Karpas-422 (cell line): Measurements from ENCODE around the gene UACA. TPM values are rescaled to one million over a fixed set of nuclear protein-coding genes. Genes with fewer than 3 reads are reported as not detected.

ENCODE experiments used
- DNase-seq: peaks from one replicate; pipeline ENCODE4 v3.0.0-alpha.2; 2015
- H2AFZ ChIP-seq: fragments of 200-600 bp; sonication (generic); 2 replicates; pipeline ENCODE4 v1.6.1; 2014; ENCODE audit warnings: antibody characterized with exemption, low read length, mixed read lengths
- H3K27ac ChIP-seq: fragments of 200-600 bp; sonication (generic); 2 replicates; pipeline ENCODE4 v1.5.1; 2014; ENCODE audit warnings: mild to moderate bottlenecking, low read length, moderate library complexity
- H3K27me3 ChIP-seq: fragments of 200-600 bp; sonication (generic); 2 replicates; pipeline ENCODE4 v1.6.1; 2014; ENCODE audit warnings: low read length, mixed read lengths
- H3K36me3 ChIP-seq: fragments of 200-600 bp; sonication (generic); 2 replicates; pipeline ENCODE4 v1.6.1; 2014; ENCODE audit warnings: low read length, mixed read lengths; ENCODE audit not compliant: insufficient read depth
- H3K4me1 ChIP-seq: fragments of 200-600 bp; sonication (generic); 2 replicates; pipeline ENCODE4 v1.6.1; 2014; ENCODE audit warnings: mild to moderate bottlenecking, low read length, mixed read lengths
- H3K4me2 ChIP-seq: fragments of 200-600 bp; sonication (generic); 2 replicates; pipeline ENCODE4 v1.6.1; 2014; ENCODE audit warnings: low read length, low read depth, mild to moderate bottlenecking; ENCODE audit not compliant: poor library complexity, severe bottlenecking
- H3K4me3 ChIP-seq: fragments of 200-600 bp; sonication (generic); 2 replicates; pipeline ENCODE4 v1.5.1; 2014; ENCODE audit warnings: mild to moderate bottlenecking, antibody characterized with exemption, low read length, mixed read lengths
- H3K79me2 ChIP-seq: fragments of 200-600 bp; sonication (generic); 2 replicates; pipeline ENCODE4 v1.6.1; 2014; ENCODE audit warnings: mild to moderate bottlenecking, low read length, mixed read lengths
- H3K9ac ChIP-seq: fragments of 200-600 bp; sonication (generic); 2 replicates; pipeline ENCODE4 v1.6.0; 2014; ENCODE audit warnings: low read length
- H3K9me2 ChIP-seq: fragments of 200-600 bp; sonication (generic), shearing (Covaris generic); replicated peaks from 2 replicates; pipeline ENCODE4 v1.6.0; 2014; ENCODE audit warnings: mild to moderate bottlenecking, low read length, moderate library complexity; ENCODE audit not compliant: insufficient read depth
- H3K9me3 ChIP-seq: fragments of 300-700, 200-600 bp; sonication (generic); 2 replicates; pipeline ENCODE4 v1.6.1; 2014; ENCODE audit warnings: low read length, mixed read lengths
- H4K20me1 ChIP-seq: fragments of 200-600 bp; sonication (generic); 2 replicates; pipeline ENCODE4 v1.6.1; 2014; ENCODE audit warnings: mild to moderate bottlenecking, antibody characterized with exemption, low read length, low read depth; ENCODE audit not compliant: insufficient read depth
- total RNA-seq: library from RNA; depleted of rRNA; stranded (reverse); fragments of >200 nt; shearing (Covaris generic); gene quantifications from 2 replicates; pipeline ENCODE4 v1.2.3, GENCODE V29; 2014; ENCODE audit warnings: low replicate concordance

UACA gene
- total RNA-seq, 1 experiment from 2014 or later, result not detected

- no peak overlapping the region for H3K4me2 ChIP-seq
- no peak overlapping the region for H3K27ac ChIP-seq
- no peaks in the 10 kb centered on the region for H3K9me3 ChIP-seq
Measured at GRCh38 chr15:70714565-70714964, 48.8 kb downstream of the UACA start.

GRCh38 chr15:70714015-70714414 lies 49.3 kb downstream of the UACA start:
- H3K4me1 ChIP-seq, result no peaks in the 10 kb centered on the region

More at GRCh38 chr15:70714565-70714964, 48.8 kb downstream of the UACA start:
- Histone ChIP-seq H3K27me3 (0 out of 2 replicates have a peak, but pooled peaks cover 3% of the 10 kb centered on the region), H3K9ac (no peak overlapping the region), H3K36me3 (no peaks in the 10 kb centered on the region), H3K9me2 (no peaks in the 10 kb centered on the region), H3K79me2 (no peaks in the 10 kb centered on the region), H4K20me1 (no peaks in the 10 kb centered on the region), H3K4me3 (no peak overlapping the region), H3K4me1 (no peaks in the 10 kb centered on the region), H2AFZ (no peak overlapping the region)
- DNase-seq, result no peak

DNA sequence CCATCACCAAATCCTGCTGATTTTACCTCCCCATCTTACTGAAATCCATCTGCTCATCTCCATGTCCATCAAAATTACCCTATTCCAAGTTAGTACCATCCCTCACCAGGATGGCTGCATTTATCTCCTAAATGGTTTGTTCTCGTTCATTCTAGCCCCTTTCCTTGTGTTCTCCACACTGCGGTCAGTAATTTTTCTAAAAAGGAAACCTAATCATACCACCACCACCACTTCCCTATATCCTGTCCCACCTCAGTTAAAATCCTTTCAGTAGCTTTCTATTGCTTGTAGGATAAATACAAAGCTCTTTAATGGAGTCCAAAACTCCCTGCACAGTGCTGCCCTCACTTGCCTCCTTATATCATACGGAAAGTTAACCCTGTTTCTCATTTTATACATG lies 51.1 kb downstream of the UACA start:
- Histone ChIP-seq H3K4me3 (no peak overlapping the region), H3K4me1 (no peaks in the 10 kb centered on the region), H3K9me2 (no peaks in the 10 kb centered on the region), H4K20me1 (no peaks in the 10 kb centered on the region), H3K36me3 (no peaks in the 10 kb centered on the region), H2AFZ (no peak overlapping the region), H3K27ac (no peak overlapping the region), H3K9ac (no peak overlapping the region), H3K4me2 (no peak overlapping the region), H3K79me2 (no peaks in the 10 kb centered on the region), H3K9me3 (no peaks in the 10 kb centered on the region), H3K27me3 (0 out of 2 replicates have a peak, but pooled peaks cover 3% of the 10 kb centered on the region)
- no peak for DNase-seq

More at GRCh38 chr15:70714015-70714414, 49.3 kb downstream of the UACA start:
- Histone ChIP-seq H3K79me2 (no peaks in the 10 kb centered on the region), H2AFZ (no peak overlapping the region), H3K9me2 (no peaks in the 10 kb centered on the region), H3K9ac (no peak overlapping the region), H3K27ac (no peak overlapping the region), H4K20me1 (no peaks in the 10 kb centered on the region), H3K4me3 (no peak overlapping the region), H3K36me3 (no peaks in the 10 kb centered on the region), H3K4me2 (no peak overlapping the region), H3K27me3 (0 out of 2 replicates have a peak, but pooled peaks cover 3% of the 10 kb centered on the region), H3K9me3 (no peaks in the 10 kb centered on the region)
- DNase-seq, result no peak

GRCh38 chr15:70710714-70711113 lies 52.6 kb downstream of the UACA start:
- H3K27me3 ChIP-seq, result 0 out of 2 replicates have a peak, but pooled peaks cover 3% of the 10 kb centered on the region
- H2AFZ ChIP-seq, result no peak overlapping the region
- no peaks in the 10 kb centered on the region for H3K9me3 ChIP-seq
- H4K20me1 ChIP-seq, result no peaks in the 10 kb centered on the region
- H3K4me3 ChIP-seq, result no peak overlapping the region
- peaks cover 4% of the 10 kb centered on the region; the same call in 1 of the 2 replicates for H3K4me1 ChIP-seq
- H3K9ac ChIP-seq, result no peak overlapping the region
- no peak overlapping the region for H3K4me2 ChIP-seq
- no peaks in the 10 kb centered on the region for H3K36me3 ChIP-seq
- no peaks in the 10 kb centered on the region for H3K79me2 ChIP-seq
- H3K27ac ChIP-seq, result no peak overlapping the region
- DNase-seq, result no peak
- no peaks in the 10 kb centered on the region for H3K9me2 ChIP-seq

GRCh38 chr15:70708839-70709238 lies 54.5 kb downstream of the UACA start:
- H3K4me3 ChIP-seq, result no peak overlapping the region
- H3K27me3 ChIP-seq, result 0 out of 2 replicates have a peak, but pooled peaks cover 3% of the 10 kb centered on the region
- H3K9ac ChIP-seq, result no peak overlapping the region
- DNase-seq, result no peak
- H3K36me3 ChIP-seq, result no peaks in the 10 kb centered on the region
- H3K79me2 ChIP-seq, result no peaks in the 10 kb centered on the region
- no peaks in the 10 kb centered on the region for H4K20me1 ChIP-seq
- H2AFZ ChIP-seq, result no peak overlapping the region
- no peaks in the 10 kb centered on the region for H3K9me3 ChIP-seq
- H3K27ac ChIP-seq, result no peak overlapping the region
- no peak overlapping the region for H3K4me2 ChIP-seq
- peaks cover 23% of the 10 kb centered on the region for H3K4me1 ChIP-seq
- H3K9me2 ChIP-seq, result no peaks in the 10 kb centered on the region

DNA sequence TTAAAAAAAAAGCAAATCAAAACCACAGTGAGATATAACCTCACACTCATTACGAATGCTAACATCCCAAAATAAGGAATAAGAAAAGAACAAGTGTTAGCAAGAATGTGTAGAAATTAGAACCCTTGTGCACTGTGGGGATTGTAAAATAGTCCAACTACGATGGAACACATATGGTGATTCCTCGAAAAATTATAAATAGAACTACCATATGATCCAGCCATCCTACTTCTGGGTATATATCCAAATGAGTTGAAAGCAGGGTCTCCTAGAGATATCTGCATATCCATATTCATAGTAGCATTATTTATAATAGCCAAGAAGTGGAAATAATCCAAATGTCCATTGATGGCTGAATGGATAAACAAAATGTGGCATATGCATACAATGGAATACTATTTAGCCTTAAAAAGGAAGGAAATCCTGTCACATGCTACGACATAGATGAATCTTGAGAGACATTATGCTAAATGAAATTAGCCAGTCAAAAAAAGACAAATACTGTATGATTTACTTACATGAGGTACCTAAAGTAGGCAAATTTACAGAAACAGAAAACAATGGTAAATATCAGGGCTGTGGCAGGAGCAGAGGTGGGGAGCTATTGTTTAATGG lies 55.6 kb downstream of the UACA start:
- no peaks in the 10 kb centered on the region; the same call in 1 of the 2 replicates for H4K20me1 ChIP-seq
- no peaks in the 10 kb centered on the region for H3K36me3 ChIP-seq
- 0 out of 2 replicates have a peak, but pooled peaks cover 3% of the 10 kb centered on the region for H3K27me3 ChIP-seq
- H3K4me2 ChIP-seq, result no peak overlapping the region
- DNase-seq, result no peak
- no peaks in the 10 kb centered on the region for H3K79me2 ChIP-seq
- H2AFZ ChIP-seq, result no peak overlapping the region
- peaks cover 33% of the 10 kb centered on the region for H3K4me1 ChIP-seq
- no peak overlapping the region for H3K27ac ChIP-seq
- H3K9ac ChIP-seq, result no peak overlapping the region
- H3K9me3 ChIP-seq, result no peaks in the 10 kb centered on the region
- no peak overlapping the region for H3K4me3 ChIP-seq
- H3K9me2 ChIP-seq, result no peaks in the 10 kb centered on the region

- no peaks in the 10 kb centered on the region for H3K79me2 ChIP-seq
- no peaks in the 10 kb centered on the region for H3K9me3 ChIP-seq
- no peaks in the 10 kb centered on the region for H3K36me3 ChIP-seq
- peak overlapping the region; percentile 57 for H3K4me2 ChIP-seq
- H3K4me3 ChIP-seq, result peak overlapping the region; percentile 25
- no peak overlapping the region for H3K27ac ChIP-seq
- peaks cover 41% of the 10 kb centered on the region for H3K4me1 ChIP-seq
- H3K9ac ChIP-seq, result no peak overlapping the region
- no peak overlapping the region for H2AFZ ChIP-seq
- H3K9me2 ChIP-seq, result no peaks in the 10 kb centered on the region
- peak; percentile 90 for DNase-seq
- H3K27me3 ChIP-seq, result no peaks in the 10 kb centered on the region
- H4K20me1 ChIP-seq, result no peaks in the 10 kb centered on the region; the same call in 1 of the 2 replicates
Measured at GRCh38 chr15:70704731-70705130, 58.6 kb downstream of the UACA start.

GRCh38 chr15:70704166-70704565 lies 59.2 kb downstream of the UACA start:
- Histone ChIP-seq H3K36me3 (no peaks in the 10 kb centered on the region), H3K9ac (no peak overlapping the region), H3K4me1 (peaks cover 41% of the 10 kb centered on the region), H3K4me3 (peak overlapping the region; percentile 25), H3K27ac (peak overlapping the region; percentile 39), H3K9me3 (no peaks in the 10 kb centered on the region), H3K4me2 (peak overlapping the region; percentile 57), H3K9me2 (no peaks in the 10 kb centered on the region), H4K20me1 (no peaks in the 10 kb centered on the region; the same call in 1 of the 2 replicates), H3K79me2 (no peaks in the 10 kb centered on the region), H3K27me3 (no peaks in the 10 kb centered on the region), H2AFZ (no peak overlapping the region)
- DNase-seq, result peak; percentile 39
